ENCODE measurements around the gene L3MBTL4.

L3MBTL4 gene

DNA sequence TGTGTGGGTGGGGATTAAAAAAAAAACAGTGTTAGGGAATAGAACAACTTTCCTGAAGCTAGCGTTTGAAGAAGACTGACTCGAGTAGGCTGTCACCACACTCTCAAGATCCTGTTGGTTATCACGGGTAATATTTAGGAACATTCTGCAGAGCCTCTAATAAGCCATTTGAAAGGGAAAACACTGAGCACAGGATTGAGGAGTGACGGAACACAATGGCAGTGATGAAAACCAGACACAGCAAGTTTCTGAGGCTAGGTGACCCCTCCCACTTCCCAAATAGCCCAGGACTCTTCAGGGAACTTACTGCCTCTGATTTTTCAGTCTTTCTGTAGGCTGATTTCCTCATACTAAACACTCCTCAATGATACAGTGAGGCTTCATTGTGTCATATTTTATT is 431.2 kb downstream of the L3MBTL4 start:
- TF ChIP-seq, protein P1, sequence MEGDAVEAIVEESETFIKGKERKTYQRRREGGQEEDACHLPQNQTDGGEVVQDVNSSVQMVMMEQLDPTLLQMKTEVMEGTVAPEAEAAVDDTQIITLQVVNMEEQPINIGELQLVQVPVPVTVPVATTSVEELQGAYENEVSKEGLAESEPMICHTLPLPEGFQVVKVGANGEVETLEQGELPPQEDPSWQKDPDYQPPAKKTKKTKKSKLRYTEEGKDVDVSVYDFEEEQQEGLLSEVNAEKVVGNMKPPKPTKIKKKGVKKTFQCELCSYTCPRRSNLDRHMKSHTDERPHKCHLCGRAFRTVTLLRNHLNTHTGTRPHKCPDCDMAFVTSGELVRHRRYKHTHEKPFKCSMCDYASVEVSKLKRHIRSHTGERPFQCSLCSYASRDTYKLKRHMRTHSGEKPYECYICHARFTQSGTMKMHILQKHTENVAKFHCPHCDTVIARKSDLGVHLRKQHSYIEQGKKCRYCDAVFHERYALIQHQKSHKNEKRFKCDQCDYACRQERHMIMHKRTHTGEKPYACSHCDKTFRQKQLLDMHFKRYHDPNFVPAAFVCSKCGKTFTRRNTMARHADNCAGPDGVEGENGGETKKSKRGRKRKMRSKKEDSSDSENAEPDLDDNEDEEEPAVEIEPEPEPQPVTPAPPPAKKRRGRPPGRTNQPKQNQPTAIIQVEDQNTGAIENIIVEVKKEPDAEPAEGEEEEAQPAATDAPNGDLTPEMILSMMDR (IDR thresholded peaks at IDR 0.05; ENCODE audit: borderline replicate concordance, insufficient read depth, low read depth, low read length), result no peak
- no peak overlapping the region for H3K4me3 ChIP-seq (ENCODE audit: low read depth, low read length)

DNA sequence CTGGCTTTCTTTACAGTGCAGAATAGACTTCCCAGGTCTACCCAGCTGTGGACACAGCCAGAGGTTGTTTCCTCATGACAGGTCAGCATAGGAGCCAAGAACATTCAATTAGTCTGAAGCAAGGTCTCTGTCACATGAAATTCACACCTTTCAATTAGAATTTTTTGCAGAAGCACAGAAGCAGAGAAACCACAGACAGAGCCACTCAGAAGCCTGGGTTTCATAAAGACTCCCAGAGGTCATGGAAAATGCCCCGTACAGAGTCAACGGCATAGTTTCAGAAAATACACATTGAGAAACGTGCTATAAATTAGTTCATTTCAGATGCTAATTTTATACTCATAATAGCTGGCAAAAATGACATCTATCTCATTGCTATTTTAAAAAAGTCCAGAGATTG is 432.4 kb downstream of the L3MBTL4 start:
- TF ChIP-seq, protein P1 (IDR thresholded peaks at IDR 0.05; ENCODE audit: borderline replicate concordance, insufficient read depth, low read depth, low read length), result no peak
- no peak overlapping the region for H3K4me3 ChIP-seq (ENCODE audit: low read depth, low read length)

DNA sequence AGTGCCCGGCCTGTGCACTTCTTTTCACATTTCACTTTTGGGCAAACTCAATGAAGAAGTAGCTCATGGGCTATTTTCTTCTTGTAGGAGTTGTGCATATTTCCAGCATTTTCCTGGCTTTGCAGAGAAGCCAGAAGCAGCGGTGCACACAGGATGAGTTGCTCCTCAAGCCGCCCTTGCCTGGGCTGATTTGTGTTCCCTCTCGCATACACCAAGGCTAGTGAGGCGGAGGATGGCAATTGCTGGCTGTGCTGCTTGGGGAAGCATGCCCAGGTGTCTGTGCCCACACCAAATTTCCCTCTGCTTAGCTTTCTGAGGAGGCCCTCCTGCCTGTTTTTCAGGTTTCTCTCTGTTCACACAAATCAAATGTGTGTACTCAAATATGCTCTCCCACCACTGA is 434.0 kb downstream of the L3MBTL4 start:
- TF ChIP-seq, protein P1 (IDR thresholded peaks at IDR 0.05; ENCODE audit: borderline replicate concordance, insufficient read depth, low read depth, low read length), result no peak
- H3K4me3 ChIP-seq (ENCODE audit: low read depth, low read length), result no peak overlapping the region

DNA sequence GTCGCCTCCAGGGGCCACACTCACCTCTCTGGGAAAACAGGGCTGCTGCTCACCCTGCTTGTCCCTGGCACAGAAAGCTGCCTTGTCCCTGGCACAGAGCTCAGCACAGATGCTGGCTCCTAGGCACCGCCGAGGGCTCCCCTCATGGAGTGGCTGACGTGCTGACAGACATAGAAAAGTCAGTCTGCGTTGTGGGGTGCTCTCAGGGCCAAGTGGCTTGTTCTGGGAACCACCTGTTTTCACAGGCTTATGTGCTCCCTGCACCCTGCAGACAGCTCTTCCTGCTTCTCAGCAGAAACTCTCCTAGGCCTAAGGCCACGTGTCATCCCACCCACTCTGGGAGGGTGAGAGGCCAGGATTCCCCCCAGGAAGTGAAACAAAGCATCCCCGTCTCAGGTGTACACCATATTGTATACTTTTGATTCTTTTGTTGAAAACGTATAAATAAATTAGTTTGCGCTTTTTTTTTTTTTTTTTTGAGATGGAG is 434.7 kb downstream of the L3MBTL4 start:
- TF ChIP-seq, protein P1 (IDR thresholded peaks at IDR 0.05; ENCODE audit: borderline replicate concordance, insufficient read depth, low read depth, low read length), result no peak
- no peak overlapping the region for H3K4me3 ChIP-seq (ENCODE audit: low read depth, low read length)

DNA sequence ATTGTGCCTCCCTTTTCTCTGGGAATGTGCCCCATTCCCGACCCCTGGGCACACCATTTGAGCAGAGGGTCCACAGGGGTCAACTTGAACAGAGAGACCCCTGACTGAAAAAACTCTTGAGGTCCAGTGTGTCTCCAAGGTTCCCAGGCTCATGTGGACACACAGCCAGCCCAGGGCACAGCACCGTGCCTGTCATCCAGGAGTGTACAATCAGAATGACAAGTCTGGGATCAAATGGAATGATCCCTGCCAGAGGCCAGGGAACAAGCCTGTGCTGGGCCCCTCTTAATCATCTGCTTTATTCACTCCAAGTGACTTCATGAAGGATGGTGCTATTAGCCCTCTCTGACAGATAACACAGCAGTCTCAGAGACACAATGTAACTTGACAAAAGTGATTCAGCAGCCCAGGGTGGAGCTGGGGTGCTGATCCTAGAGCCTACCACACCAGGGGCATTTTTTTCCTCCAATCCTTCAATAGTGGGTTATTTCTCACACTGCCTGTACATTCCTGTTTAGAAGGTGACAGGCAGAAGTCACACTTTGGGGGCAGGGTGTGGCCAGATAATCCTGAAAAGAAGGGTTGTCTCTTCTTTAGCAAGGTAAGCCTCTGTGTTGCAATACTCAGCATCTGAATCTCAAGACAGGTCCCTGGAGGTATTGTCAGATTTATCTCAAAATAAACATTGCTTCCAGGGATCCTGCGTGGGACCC is 435.4 kb downstream of the L3MBTL4 start:
- no peak overlapping the region for H3K4me3 ChIP-seq (ENCODE audit: low read depth, low read length)
- TF ChIP-seq, protein P1 (IDR thresholded peaks at IDR 0.05; ENCODE audit: borderline replicate concordance, insufficient read depth, low read depth, low read length), result no peak

DNA sequence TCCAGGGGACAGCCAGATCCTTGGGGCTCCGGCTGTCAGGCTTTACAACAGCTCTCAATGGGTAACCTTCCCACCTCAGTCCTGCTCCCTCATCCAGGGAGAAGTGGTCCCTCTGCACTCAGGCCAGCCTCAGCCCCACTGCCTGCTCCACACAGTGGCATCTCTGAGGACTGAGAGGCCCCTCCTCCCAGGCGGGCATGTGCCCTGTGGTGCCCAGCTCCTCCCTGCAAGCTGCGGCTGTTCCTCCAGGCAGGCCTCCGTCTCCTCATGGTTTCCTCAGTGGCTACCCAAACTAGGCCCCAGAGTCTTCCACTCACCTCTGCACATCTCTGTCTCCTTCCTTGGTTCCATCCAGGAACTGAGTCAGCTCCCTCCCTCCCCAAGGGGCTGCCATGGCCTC is 437.7 kb downstream of the L3MBTL4 start:
- TF ChIP-seq, protein P1 (IDR thresholded peaks at IDR 0.05; ENCODE audit: borderline replicate concordance, insufficient read depth, low read depth, low read length), result no peak
- H3K4me3 ChIP-seq (ENCODE audit: low read depth, low read length), result no peak overlapping the region
